GM21717 (cell line): Measurements from ENCODE around the gene PI4KA.
"Not testable (repeated sequence)": the region's sequence is repeated elsewhere in the genome, so short reads cannot be mapped to it uniquely, and the experiment has no call there.

Experiments
- ATAC-seq: cut with Tn5 transposase; IDR thresholded peaks from one replicate; pipeline ENCODE4 v1.9.1; 2021; ENCODE audit warnings: mild to moderate bottlenecking, moderate library complexity; ENCODE audit not compliant: unreplicated experiment

The PI4KA gene

GRCh38 chr22:20702175-20702545 lies 156.5 kb downstream of the PI4KA start:
- peak; percentile 23 for ATAC-seq

GRCh38 chr22:20701680-20702136 lies 156.9 kb downstream of the PI4KA start:
- ATAC-seq: peak; percentile 3

DNA sequence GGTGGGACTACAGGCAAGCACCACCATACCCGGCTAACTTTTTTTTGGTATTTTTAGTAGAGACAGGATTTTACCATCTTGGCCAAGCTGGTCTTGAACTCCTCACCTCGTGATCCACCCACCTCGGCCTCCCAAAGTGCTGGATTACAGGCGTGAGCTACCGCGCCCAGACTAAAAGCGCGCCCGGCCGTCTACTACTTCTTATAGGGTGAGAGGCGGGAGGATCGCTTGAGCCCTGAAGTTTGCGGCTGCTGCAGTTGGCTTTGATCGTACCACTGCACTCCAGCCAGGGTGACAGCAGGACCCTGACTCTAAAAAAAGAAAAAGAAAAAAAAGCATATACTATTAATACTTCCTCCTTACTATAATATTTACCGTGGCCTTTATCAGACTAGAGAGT lies 158.3 kb downstream of the PI4KA start:
- ATAC-seq: not testable (repeated sequence)

GRCh38 chr22:20699856-20700255 lies 158.8 kb downstream of the PI4KA start:
- ATAC-seq: not testable (repeated sequence)

- not testable (repeated sequence) for ATAC-seq
These were observed 161.0 kb downstream of the PI4KA start for GRCh38 chr22:20697481-20698113.

DNA sequence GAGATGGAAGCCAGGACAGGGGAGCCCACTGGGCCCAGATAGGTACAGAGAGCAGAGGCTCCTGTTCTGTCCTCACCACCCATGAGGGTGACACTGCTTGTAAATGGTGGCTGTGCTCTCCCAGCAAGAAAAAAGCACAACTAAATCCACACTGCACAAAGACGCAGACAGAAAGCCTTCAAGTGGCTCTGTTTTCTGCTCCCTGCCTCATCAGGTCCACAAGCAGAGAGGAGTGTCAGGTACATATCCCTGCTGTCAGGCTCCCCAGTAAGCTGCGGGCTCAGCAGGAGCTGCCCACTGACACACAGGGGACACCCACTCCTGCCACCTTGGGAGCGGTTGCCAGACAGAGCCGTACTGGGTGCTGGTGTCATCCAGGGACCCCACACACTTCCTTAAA lies 162.6 kb downstream of the PI4KA start:
- not testable (repeated sequence) for ATAC-seq

GRCh38 chr22:20695205-20695604 lies 163.4 kb downstream of the PI4KA start:
- ATAC-seq: not testable (repeated sequence)

GRCh38 chr22:20694256-20694655 lies 164.4 kb downstream of the PI4KA start:
- not testable (repeated sequence) for ATAC-seq

DNA sequence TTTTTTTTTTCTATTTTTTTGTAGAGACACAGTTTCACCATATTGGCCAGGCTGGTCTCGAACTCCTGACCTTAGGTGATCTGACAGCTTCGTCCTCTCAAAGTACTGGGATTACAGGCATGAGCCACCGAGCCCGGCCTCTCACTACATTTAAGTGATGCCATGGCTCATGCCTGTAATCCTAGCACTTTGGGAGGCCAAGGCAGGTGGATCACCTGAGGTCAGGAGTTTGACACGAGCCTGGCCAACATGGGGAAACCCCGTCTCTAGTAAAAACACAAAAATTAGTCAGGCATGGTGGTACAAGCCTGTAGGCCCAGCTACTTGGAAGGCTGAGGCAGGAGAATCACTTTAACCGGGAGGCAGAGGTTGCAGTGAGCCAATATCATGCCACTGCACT lies 165.7 kb downstream of the PI4KA start:
- ATAC-seq: not testable (repeated sequence)

- not testable (repeated sequence) for ATAC-seq
These were observed 167.9 kb downstream of the PI4KA start for GRCh38 chr22:20690586-20691317.

DNA sequence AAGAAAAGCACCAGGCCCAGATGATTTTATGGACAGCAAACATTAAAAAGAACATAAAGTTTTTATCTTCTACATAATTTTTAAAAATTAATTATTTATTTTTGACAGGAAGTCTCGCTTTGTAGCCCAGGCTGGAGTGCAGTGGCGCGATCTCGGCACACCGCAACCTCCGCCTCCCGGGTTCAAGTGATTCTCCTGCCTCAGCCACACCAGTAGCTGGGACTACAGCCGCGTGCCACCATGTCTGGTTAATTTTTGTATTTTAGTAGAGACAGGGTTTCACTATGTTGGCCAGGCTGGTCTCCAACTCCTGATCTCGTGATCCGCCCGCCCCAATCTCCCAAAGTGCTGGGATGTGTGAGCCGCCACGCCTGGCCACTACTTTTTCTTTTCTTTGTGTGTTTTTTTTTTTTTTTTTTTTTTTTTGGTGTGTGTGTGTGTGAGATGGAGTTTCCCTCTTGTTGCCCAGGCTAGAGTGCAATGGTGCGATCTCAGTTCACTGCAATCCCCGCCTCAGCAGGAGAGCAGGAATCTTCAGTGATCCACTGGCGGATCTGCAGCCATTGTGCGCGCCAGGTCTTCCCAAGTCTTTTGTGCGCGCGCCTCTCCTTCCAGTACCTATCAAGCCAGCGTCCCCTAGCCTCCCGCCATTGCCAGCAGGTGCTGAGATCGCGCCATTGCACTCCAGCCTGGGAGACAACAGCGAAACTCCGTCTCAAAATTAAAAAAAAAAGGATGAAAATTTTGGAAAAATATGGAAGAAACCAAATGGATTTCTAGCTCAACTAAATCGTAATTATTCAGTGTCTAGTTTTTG lies 171.0 kb downstream of the PI4KA start:
- not testable (repeated sequence) for ATAC-seq

GRCh38 chr22:20685764-20686163 lies 172.8 kb downstream of the PI4KA start:
- not testable (repeated sequence) for ATAC-seq

GRCh38 chr22:20678792-20679435 lies 179.7 kb downstream of the PI4KA start:
- ATAC-seq: not testable (repeated sequence)

DNA sequence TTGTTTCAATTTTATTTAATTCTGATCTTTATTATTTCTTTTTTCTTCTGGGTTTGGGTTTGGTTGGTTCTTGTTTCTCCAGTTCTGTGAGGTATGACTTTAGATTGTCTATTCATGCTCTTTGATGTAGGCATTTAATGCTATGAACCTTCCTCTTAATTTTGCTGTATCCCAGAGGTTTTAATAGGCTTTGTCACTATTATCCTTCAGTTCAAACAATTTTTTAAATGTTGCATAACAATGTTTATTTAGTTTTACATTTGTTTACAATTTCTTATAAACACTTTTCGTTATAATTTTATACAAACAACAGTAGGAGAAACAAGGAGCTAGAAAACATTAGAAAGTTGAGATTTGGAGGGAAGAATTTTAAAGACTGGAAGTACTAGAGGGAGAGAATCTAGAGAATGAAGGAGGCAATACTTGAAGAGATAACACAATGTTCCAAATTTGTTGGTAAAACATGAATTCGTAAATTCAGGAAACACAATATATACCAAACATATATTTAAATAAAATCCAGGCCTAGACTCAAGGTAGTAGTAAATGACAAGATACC lies 180.8 kb downstream of the PI4KA start:
- ATAC-seq: no peak

DNA sequence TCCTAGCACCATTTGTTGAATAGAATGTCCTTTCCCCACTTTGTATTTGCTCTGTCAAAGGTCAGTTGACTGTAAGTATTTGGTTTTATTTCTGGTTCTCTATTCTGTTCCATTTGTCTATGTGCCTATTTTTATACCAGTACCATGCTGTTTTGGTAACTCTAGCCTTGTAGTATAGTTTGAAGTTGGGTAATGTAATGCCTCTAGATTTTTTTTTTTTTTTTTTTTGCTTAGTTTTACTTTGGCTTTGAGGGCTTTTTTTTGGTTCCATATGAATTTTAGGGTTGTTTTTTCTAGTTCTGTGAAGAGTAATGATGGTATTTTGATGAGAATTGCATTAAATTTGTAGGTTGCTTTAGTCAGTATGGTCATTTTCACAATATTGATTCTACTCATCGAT lies 183.0 kb downstream of the PI4KA start:
- ATAC-seq: not testable (repeated sequence)

DNA sequence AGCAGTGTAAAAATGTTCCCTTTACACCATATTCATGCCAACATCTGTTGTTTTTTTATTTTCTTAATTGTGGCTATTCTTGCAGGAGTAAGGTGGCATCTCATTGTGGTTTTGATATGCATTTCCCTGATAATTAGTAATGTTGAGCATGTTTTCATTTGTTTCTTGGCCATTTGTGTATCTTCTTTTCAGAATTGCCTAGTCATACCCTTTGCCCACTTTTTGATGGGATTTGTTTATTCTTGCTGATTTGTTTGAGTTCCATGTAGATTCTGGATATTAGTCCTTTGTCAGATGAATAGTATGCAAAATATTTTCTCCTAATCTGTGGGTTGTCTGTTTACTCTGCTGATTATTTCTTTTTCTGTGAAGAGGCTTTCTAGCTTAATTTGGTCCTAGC lies 183.6 kb downstream of the PI4KA start:
- no peak for ATAC-seq

GRCh38 chr22:20673295-20674195 lies 185.1 kb downstream of the PI4KA start:
- ATAC-seq: no peak

DNA sequence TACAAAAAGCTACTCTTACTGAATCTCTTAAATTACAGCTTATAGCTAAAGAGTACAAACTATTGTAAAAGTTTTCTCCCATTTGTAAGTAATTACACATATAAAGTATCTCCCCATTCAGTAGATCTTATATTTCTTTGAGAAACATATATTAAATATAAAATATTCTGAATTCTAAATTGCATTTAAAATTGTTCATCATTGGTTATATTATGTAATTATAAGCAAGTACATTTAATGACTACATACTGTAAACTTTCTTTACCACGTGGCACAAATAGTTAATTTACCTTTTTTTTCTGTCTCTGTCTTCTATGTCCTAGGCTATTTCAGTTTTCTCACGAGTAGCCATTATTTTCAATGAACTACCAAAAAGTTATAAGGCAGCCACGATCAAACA lies 185.9 kb downstream of the PI4KA start:
- ATAC-seq: no peak

- no peak for ATAC-seq
These were observed 186.6 kb downstream of the PI4KA start for GRCh38 chr22:20672082-20672424.
